ENCODE measurements around the gene CYP24A1. TPM values are rescaled to one million over a fixed set of nuclear protein-coding genes. Genes with fewer than 3 reads are reported as not detected.

CYP24A1 gene
- total and polyA plus RNA-seq, 9 donors, result 0.49 to 1.2 (median 0.72) TPM

- Histone ChIP-seq H3K27ac (ENCODE audit: low read length) (no peak overlapping the region), H3K36me3 (ENCODE audit: control insufficient read depth, insufficient read depth, low read length) (no peaks in the 10 kb centered on the region), H3K4me1 (ENCODE audit: control insufficient read depth, insufficient read depth, low read length) (no peaks in the 10 kb centered on the region), H3K4me3 (ENCODE audit: low read length) (no peak overlapping the region), H3K9me3 (replicated peaks; ENCODE audit: control insufficient read depth, low read depth, low read length) (no peaks in the 10 kb centered on the region), H3K27me3 (ENCODE audit: control insufficient read depth, insufficient read depth, low read length) (peaks cover 17% of the 10 kb centered on the region)
- 98% methylated on average over 6 of the region's 9 CpGs for WGBS (ENCODE audit: insufficient coverage)
- DNase-seq, result no peak
Measured at GRCh38 chr20:54165014-54165413, 8.8 kb downstream of the CYP24A1 start.

- Histone ChIP-seq H3K4me1 (ENCODE audit: control insufficient read depth, insufficient read depth, low read length) (no peaks in the 10 kb centered on the region), H3K27me3 (ENCODE audit: control insufficient read depth, insufficient read depth, low read length) (peaks cover 11% of the 10 kb centered on the region)
Measured at GRCh38 chr20:54163402-54163801, 10.4 kb downstream of the CYP24A1 start.

GRCh38 chr20:54162378-54163009 is 11.3 kb downstream of the CYP24A1 start:
- WGBS (ENCODE audit: insufficient coverage), result 74% methylated on average over 7 of the region's 16 CpGs
- H3K27ac ChIP-seq (ENCODE audit: low read length), result no peak overlapping the region
- H3K27me3 ChIP-seq (ENCODE audit: control insufficient read depth, insufficient read depth, low read length), result peaks cover 5% of the 10 kb centered on the region

More at GRCh38 chr20:54163402-54163801, 10.4 kb downstream of the CYP24A1 start:
- no peaks in the 10 kb centered on the region for H3K9me3 ChIP-seq (replicated peaks; ENCODE audit: control insufficient read depth, low read depth, low read length)
- no peak overlapping the region for H3K27ac ChIP-seq (ENCODE audit: low read length)
- no peaks in the 10 kb centered on the region for H3K36me3 ChIP-seq (ENCODE audit: control insufficient read depth, insufficient read depth, low read length)
- DNase-seq, result no peak
- WGBS (ENCODE audit: insufficient coverage), result 57% methylated on average over 1 of the region's 5 CpGs
- no peak overlapping the region for H3K4me3 ChIP-seq (ENCODE audit: low read length)

GRCh38 chr20:54161821-54162149 is 12.0 kb downstream of the CYP24A1 start:
- H3K27me3 ChIP-seq (ENCODE audit: control insufficient read depth, insufficient read depth, low read length), result peaks cover 5% of the 10 kb centered on the region
- H3K4me3 ChIP-seq (ENCODE audit: low read length), result no peak overlapping the region
- H3K9me3 ChIP-seq (replicated peaks; ENCODE audit: control insufficient read depth, low read depth, low read length), result no peaks in the 10 kb centered on the region
- H3K4me1 ChIP-seq (ENCODE audit: control insufficient read depth, insufficient read depth, low read length), result no peaks in the 10 kb centered on the region
- no CpG with 5 or more reads among the region's 4 CpGs for WGBS (ENCODE audit: insufficient coverage)
- no peak overlapping the region for H3K27ac ChIP-seq (ENCODE audit: low read length)
- no peak for DNase-seq
- no peaks in the 10 kb centered on the region for H3K36me3 ChIP-seq (ENCODE audit: control insufficient read depth, insufficient read depth, low read length)

More at GRCh38 chr20:54162378-54163009, 11.3 kb downstream of the CYP24A1 start:
- no peak for DNase-seq
- H3K4me3 ChIP-seq (ENCODE audit: low read length), result no peak overlapping the region
- H3K9me3 ChIP-seq (replicated peaks; ENCODE audit: control insufficient read depth, low read depth, low read length), result no peaks in the 10 kb centered on the region
- H3K4me1 ChIP-seq (ENCODE audit: control insufficient read depth, insufficient read depth, low read length), result no peaks in the 10 kb centered on the region
- H3K36me3 ChIP-seq (ENCODE audit: control insufficient read depth, insufficient read depth, low read length), result no peaks in the 10 kb centered on the region

- no peaks in the 10 kb centered on the region for H3K9me3 ChIP-seq (replicated peaks; ENCODE audit: control insufficient read depth, low read depth, low read length)
- WGBS (ENCODE audit: insufficient coverage), result 96% methylated on average over 4 of the region's 9 CpGs
- no peaks in the 10 kb centered on the region for H3K36me3 ChIP-seq (ENCODE audit: control insufficient read depth, insufficient read depth, low read length)
- no peaks in the 10 kb centered on the region for H3K4me1 ChIP-seq (ENCODE audit: control insufficient read depth, insufficient read depth, low read length)
- no peak overlapping the region for H3K27ac ChIP-seq (ENCODE audit: low read length)
- peaks cover 5% of the 10 kb centered on the region for H3K27me3 ChIP-seq (ENCODE audit: control insufficient read depth, insufficient read depth, low read length)
- H3K4me3 ChIP-seq (ENCODE audit: low read length), result no peak overlapping the region
- DNase-seq, result no peak
Measured at GRCh38 chr20:54161008-54161820, 12.6 kb downstream of the CYP24A1 start.

- Histone ChIP-seq H3K27me3 (ENCODE audit: control insufficient read depth, insufficient read depth, low read length) (peaks cover 5% of the 10 kb centered on the region), H3K27ac (ENCODE audit: low read length) (no peak overlapping the region), H3K36me3 (ENCODE audit: control insufficient read depth, insufficient read depth, low read length) (no peaks in the 10 kb centered on the region), H3K4me1 (ENCODE audit: control insufficient read depth, insufficient read depth, low read length) (no peaks in the 10 kb centered on the region), H3K9me3 (replicated peaks; ENCODE audit: control insufficient read depth, low read depth, low read length) (no peaks in the 10 kb centered on the region), H3K4me3 (ENCODE audit: low read length) (no peak overlapping the region)
- 70% methylated on average over 1 of the region's 7 CpGs for WGBS (ENCODE audit: insufficient coverage)
- DNase-seq, result no peak
Measured at GRCh38 chr20:54160065-54161007, 13.4 kb downstream of the CYP24A1 start.

GRCh38 chr20:54158856-54159418 is 14.8 kb downstream of the CYP24A1 start:
- no peak overlapping the region for H3K4me3 ChIP-seq (ENCODE audit: low read length)
- H3K4me1 ChIP-seq (ENCODE audit: control insufficient read depth, insufficient read depth, low read length), result no peaks in the 10 kb centered on the region
- no peaks in the 10 kb centered on the region for H3K9me3 ChIP-seq (replicated peaks; ENCODE audit: control insufficient read depth, low read depth, low read length)
- H3K27me3 ChIP-seq (ENCODE audit: control insufficient read depth, insufficient read depth, low read length), result peaks cover 3% of the 10 kb centered on the region
- no peaks in the 10 kb centered on the region for H3K36me3 ChIP-seq (ENCODE audit: control insufficient read depth, insufficient read depth, low read length)
- WGBS (ENCODE audit: insufficient coverage), result no CpG with 5 or more reads among the region's 8 CpGs
- no peak for DNase-seq
- H3K27ac ChIP-seq (ENCODE audit: low read length), result no peak overlapping the region

GRCh38 chr20:54158226-54158625 is 15.6 kb downstream of the CYP24A1 start:
- Histone ChIP-seq H3K36me3 (ENCODE audit: control insufficient read depth, insufficient read depth, low read length) (no peaks in the 10 kb centered on the region), H3K27ac (ENCODE audit: low read length) (no peak overlapping the region), H3K4me1 (ENCODE audit: control insufficient read depth, insufficient read depth, low read length) (no peaks in the 10 kb centered on the region), H3K9me3 (replicated peaks; ENCODE audit: control insufficient read depth, low read depth, low read length) (no peaks in the 10 kb centered on the region), H3K4me3 (ENCODE audit: low read length) (no peak overlapping the region), H3K27me3 (ENCODE audit: control insufficient read depth, insufficient read depth, low read length) (peaks cover 3% of the 10 kb centered on the region)
- no peak for DNase-seq
- WGBS (ENCODE audit: insufficient coverage), result no CpG with 5 or more reads among the region's 3 CpGs

GRCh38 chr20:54156981-54157835 is 16.6 kb downstream of the CYP24A1 start:
- H3K4me3 ChIP-seq (ENCODE audit: low read length), result no peak overlapping the region
- no peaks in the 10 kb centered on the region for H3K9me3 ChIP-seq (replicated peaks; ENCODE audit: control insufficient read depth, low read depth, low read length)
- WGBS (ENCODE audit: insufficient coverage), result 81% methylated on average over 13 of the region's 19 CpGs
- peaks cover 3% of the 10 kb centered on the region for H3K4me1 ChIP-seq (ENCODE audit: control insufficient read depth, insufficient read depth, low read length)
- no peaks in the 10 kb centered on the region for H3K36me3 ChIP-seq (ENCODE audit: control insufficient read depth, insufficient read depth, low read length)
- no peak overlapping the region for H3K27ac ChIP-seq (ENCODE audit: low read length)
- DNase-seq, result no peak
- H3K27me3 ChIP-seq (ENCODE audit: control insufficient read depth, insufficient read depth, low read length), result peaks cover under 1% of the 10 kb centered on the region
